Right lung (tissue), 10 donors: ENCODE measurements around the gene SPEG. TPM values are rescaled to one million over a fixed set of nuclear protein-coding genes. Genes with fewer than 3 reads are reported as not detected.
A peak's percentile ranks its signal among the peaks of the same experiment; 100 is the strongest.
"Not testable (repeated sequence)": the region's sequence is repeated elsewhere in the genome, so short reads cannot be mapped to it uniquely, and the experiment has no call there.

Experiments used
- DNase-seq, 2 donors: peaks; one replicate each; pipeline ENCODE4 v3.0.0-alpha.2; 2013
- long read RNA-seq, 8 donors: transcript quantifications; one replicate each; lab custom pipeline, GENCODE V29; 2026
- polyA plus RNA-seq, 5 donors: library from polyadenylated mRNA; unstranded; fragments of 120-200 nt; gene quantifications; one replicate each; pipeline versions ENCODE4 v1.2.1 to v1.2.3, GENCODE V29; 2013; ENCODE audit warnings: inconsistent platforms in 1 of 5, low replicate concordance in 1 of 5; ENCODE audit not compliant: insufficient read length in 5 of 5, insufficient read depth in 1 of 5

The SPEG gene
- polyA plus RNA-seq, result 10 to 100 TPM; 18.1 to 35.5 (median 33.7) TPM
- long read RNA-seq, donor 1, partial matches to known transcripts, result 0 of 6 reads
- long read RNA-seq, donor 1, other reads (novel, unspliced or antisense), result 0 of 6 reads
- long read RNA-seq, donor 2, result 0 reads
- long read RNA-seq, donor 3, result 0 reads
- long read RNA-seq, donor 4, result 0 reads
- long read RNA-seq, donor 5, partial matches to known transcripts, result 0 of 3 reads
- long read RNA-seq, donor 5, other reads (novel, unspliced or antisense), result 0 of 3 reads
- long read RNA-seq, donor 6, partial matches to known transcripts, result 23 of 26 reads
- long read RNA-seq, donor 6, other reads (novel, unspliced or antisense), result 0 of 26 reads
- long read RNA-seq, donor 7, partial matches to known transcripts, result 0 of 1 reads
- long read RNA-seq, donor 7, other reads (novel, unspliced or antisense), result 0 of 1 reads
- long read RNA-seq, donor 8, result 0 reads

- DNase-seq, result no peak
These were observed at the start of gene SPEG for GRCh38 chr2:219434718-219435525. SPEG (plus strand) TSS chr2:219434843; CDS start chr2:219434978, 135 bp downstream.

- no peak for DNase-seq
These were observed 49.8 kb upstream of the SPEG start for GRCh38 chr2:219384859-219385258.

DNA sequence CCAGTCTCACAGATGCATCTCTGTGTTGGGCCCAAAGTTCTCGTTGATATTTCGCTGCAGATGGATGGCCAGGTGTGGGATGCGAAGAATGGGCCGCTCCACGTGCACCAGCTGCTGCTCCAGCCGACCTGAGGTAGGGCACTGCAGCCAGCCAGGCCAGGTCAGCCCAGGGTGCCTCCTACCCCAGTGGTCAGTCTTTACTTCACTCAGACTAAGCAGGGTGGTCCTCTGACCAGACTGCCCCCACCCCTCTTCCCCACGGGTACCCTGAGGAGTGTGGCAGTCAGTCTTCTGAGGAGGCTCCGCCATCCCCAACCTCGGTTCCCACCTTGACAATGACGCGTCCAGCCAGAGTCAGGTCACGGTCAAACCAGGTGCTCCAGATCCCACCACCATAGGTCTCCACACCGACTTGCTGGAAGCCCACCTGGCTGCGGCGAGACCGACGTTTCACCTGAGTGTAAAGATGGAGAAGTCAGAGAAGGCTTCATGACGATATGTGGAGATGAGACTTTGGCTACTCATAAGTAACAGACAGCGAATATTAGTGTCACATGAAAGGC lies 48.6 kb upstream of the SPEG start:
- DNase-seq, result no peak

GRCh38 chr2:219386532-219387280 lies 47.9 kb upstream of the SPEG start:
- no peak for DNase-seq

DNA sequence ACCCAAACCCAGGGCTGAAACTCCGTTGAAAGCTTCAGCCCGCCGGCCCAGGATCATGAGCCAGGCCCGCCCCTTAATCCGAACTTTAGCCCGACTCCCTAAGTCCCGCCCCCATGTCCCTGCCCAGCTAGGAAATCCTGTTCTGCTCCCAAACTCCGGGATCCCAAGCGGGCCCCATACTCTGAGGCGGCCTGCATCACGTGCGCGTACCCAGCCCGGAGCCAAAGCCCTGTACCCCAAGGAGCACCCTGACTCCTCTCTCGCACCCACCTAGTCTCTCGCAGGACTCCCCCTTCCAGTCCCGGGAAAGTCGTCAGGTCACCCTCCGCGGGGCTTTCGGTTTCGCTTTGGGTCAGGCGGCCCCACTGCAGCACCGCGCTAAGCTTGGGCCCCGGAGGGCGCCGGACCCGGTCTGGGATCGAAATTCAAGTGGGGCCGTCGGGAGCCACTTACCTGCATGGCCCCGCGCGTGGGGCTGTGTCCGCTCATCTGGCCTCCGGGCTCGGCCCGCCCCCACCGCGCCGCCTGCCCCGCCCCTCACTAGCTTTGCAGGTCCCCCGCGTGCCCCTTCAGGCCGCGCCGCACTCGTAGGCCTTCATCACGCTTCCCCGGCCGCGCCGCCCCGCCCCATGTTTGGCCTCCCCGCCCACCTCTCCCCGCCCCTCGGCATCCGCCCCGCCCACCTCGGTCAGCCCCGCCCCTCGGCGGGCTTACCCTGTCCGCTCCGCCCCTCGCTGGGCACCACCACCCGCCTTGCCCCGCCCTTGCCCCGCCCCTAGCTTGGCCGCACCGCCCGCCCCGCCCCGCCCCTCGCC lies 47.1 kb upstream of the SPEG start, which contains the start of gene DNPEP:
TSS of gene DNPEP (minus strand) at position 607 of the 815 bp plus-strand sequence. CDS start at position 489, 118 bp downstream.
- peak; percentile 88 to 90 for DNase-seq

- peak; percentile 95 to 96 for DNase-seq
These were observed 46.3 kb upstream of the SPEG start for GRCh38 chr2:219388121-219388906.

DNA sequence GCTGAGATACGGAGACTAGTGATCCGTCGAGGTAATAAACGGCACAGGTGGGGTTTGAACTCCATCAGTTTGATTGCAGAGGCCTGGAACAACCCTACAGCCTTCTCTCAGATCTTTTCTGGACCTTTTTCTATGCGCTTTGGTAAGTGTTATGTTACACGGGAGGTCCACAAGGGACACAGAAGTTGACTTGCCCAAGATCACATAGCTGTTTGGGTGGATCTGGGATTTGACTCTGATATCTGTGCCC lies 45.8 kb upstream of the SPEG start:
- no peak for DNase-seq

DNA sequence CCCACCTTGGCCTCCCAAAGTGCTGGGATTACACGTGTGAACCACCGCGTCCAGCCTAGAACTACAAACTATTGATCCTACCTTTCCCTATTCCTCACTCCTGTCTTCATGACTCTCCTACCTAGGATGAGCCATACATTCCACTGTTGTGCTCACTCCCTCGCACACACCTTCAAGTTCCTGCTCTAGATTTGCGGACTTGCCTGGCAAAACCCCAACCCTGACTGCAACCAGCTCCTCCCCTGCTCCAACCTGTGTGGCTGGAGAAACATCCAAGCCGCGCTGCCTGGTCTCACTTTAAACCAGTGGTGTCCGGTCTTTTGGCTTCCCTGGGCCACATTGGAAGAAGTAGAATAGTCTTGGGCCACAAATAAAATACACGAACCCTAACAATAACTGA lies 41.9 kb upstream of the SPEG start:
- no peak for DNase-seq

- not testable (repeated sequence) for DNase-seq
These were observed 39.6 kb upstream of the SPEG start for GRCh38 chr2:219395056-219395455.

GRCh38 chr2:219395609-219396008 lies 39.0 kb upstream of the SPEG start:
- DNase-seq, result no peak

DNA sequence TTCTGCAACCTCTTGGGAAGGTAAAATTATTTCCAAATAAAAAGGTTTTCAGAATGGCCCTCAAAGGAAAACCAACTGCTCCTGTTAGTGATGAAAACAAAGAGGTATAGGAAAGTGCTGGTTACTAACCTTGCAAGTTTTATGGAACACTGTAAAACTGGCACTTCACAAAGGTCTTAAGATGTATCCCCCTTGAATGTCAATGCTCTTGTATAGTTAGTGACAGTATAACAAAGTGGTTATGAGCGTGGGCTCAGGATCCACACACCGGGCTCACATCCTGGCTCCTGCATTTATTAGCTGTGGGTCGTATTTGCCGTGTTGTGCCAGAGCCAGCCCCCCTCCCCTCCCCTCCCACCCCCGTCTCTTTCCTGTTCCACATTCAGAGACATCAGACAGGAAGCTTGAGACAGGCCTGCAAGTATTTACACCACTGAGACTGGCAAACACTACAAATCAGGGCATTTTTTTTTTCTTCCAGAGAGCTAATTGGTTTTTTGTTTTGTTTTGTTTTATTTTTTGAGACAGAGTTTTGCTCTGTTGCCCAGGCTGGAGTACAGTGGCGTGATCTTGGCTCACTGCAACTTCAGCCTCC lies 37.7 kb upstream of the SPEG start:
- DNase-seq, result no peak

- DNase-seq, result no peak
These were observed 35.8 kb upstream of the SPEG start for GRCh38 chr2:219398721-219399363.

DNA sequence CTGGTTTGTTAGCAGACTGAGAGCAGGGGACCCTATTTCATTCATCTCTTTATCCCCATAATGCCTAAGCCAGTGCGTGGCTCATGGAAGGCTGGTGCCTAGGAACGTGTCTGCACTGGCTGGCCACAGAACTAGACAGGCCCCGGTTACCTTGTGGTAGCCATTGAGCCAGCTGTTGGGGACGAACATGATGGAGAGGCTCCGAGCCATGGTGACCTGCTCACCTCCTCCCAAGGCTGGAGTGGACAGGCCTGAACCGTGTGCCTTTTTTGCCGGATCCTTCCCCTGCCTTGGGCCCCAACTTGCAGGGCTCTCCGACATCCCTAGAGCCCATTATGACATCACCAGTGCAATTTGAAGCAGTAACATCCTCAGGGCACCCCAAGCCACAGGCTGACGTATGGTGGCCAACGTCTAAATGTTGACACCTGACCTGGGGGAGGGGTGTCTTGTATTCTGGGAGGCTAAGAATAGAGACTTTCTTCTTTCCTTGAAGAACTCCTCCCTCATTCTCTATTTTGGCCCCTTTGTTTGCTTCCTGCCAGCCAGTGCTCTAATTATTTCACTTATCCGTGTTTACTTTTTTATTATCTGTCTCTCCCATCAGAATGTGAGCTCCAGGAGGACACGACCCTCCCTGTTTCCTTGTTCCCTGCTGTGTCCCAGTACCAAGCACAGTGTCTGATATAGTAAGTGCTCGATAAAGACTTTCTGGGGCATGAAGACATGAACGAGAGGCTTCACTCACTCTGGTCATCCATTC lies 34.7 kb upstream of the SPEG start:
- no peak for DNase-seq

GRCh38 chr2:219400562-219400961 lies 34.1 kb upstream of the SPEG start:
- no peak for DNase-seq

GRCh38 chr2:219401606-219402005 lies 33.0 kb upstream of the SPEG start:
- no peak for DNase-seq

DNA sequence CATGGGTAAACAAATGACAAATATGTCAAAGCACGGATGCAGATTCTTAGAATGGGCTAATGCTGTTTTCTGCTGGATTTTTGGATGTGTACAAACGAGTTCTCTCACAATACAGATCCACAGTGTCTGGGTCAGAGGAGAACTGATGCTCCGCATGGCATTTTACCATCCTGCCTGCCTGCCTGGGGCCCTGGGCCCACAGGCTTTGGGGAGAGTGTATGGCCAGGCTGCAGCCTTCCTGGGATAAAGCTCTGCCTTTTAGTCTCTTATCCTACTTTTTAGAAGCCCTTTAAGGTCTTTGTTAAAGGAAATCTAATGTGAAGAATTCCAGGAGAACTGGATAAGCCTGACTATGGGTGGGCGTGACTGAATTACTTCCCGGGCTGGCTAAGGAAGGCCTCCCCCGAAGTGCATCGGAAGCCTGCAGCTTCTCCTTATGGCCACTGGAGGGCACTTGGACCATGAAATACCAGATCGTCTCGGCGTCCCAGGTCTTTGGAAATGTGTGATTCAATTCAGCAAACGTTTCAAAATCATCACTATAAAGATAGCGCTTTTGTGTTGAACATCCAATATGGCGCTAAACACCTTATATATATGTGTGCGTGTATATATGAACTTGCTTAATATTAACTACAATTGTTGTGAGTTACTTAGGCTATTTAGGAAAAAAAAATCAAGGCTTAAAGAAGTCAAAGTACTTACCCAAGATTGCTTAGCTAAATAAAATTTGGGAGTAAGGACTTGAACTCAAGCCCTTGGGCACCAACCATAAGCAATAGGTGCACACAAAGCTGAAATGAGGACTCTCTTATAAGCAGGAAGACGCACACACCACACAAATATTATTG lies 31.8 kb upstream of the SPEG start:
- DNase-seq, result peak; percentile 59 to 75

DNA sequence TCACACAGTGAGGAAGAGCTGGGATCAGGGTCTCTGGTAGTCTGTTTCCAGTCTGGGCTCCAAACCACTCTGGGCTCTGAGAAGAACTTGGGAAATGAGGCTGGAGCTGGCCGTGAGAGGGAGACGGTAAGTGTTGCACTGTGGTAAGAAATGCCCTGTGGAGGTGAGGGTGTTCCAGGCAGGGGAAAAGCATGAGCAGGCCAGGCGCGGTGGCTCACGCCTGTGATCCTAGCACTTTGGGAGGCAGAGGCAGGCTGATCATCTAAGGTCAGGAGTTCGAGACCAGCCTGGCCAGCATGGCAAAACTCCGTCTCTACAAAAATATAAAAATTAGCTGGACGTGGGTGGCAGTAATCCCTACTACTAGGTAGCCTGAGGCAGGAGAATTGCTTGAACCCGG lies 30.8 kb upstream of the SPEG start:
- no peak for DNase-seq
